ENCODE measurements around the gene OR4D10. TPM values are rescaled to one million over a fixed set of nuclear protein-coding genes. Genes with fewer than 3 reads are reported as not detected.

OR4D10 gene
- total RNA-seq, 2 experiments from 2014 or later: not detected

DNA sequence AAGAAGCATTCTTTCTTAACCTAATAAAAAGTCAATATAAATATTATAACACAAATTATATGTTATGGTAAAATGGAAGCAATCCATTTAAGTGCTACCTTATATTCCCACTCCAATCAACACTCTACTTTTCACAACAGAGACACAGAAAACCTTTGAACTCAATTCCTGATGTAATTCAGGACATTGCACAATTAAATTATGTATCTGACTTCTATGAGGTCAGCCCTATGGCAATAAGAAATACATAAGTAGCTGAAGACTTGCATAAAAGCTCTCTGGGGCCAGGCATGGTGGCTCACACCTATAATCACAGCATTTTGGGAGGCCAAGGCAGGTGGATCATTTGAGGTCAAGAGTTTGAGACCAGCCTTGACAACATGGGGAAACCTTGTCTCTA, 6.8 kb downstream of the OR4D10 start:
- H3K4me1 ChIP-seq (ENCODE audit: insufficient read depth, low read length, poor library complexity, severe bottlenecking): peaks cover 8% of the 10 kb centered on the region
- no peaks in the 10 kb centered on the region for H4K20me1 ChIP-seq (ENCODE audit: insufficient read depth, low read length)
- H2AFZ ChIP-seq (ENCODE audit: low read length): no peak overlapping the region
- POLR2A ChIA-PET: interaction anchor here (0.7 to 1.0 kb wide), 2 partner anchors 19 to 482 kb away, joined by 3 read pairs; no protein-coding TSS in a partner anchor
- H3K9me2 ChIP-seq (ENCODE audit: insufficient read depth, low read length): no peaks in the 10 kb centered on the region
- no peak overlapping the region for H3K4me3 ChIP-seq (ENCODE audit: low read depth, low read length, poor library complexity, severe bottlenecking)
- no peak overlapping the region for H3K27ac ChIP-seq (ENCODE audit: low read depth, low read length, poor library complexity, severe bottlenecking)
- intact Hi-C loops (cut with micrococcal nuclease; ENCODE audit: unreplicated experiment): no loop called here
- DNase-seq (ENCODE audit: low spot score): no peak
- no peaks in the 10 kb centered on the region for H3K79me2 ChIP-seq (ENCODE audit: insufficient read depth, low read depth, low read length)
- no peak overlapping the region for H3K4me2 ChIP-seq (ENCODE audit: low read length)
- no peaks in the 10 kb centered on the region for H3K36me3 ChIP-seq (ENCODE audit: insufficient read depth, low read length)
- CTCF ChIA-PET (ENCODE audit: unreplicated experiment): no interaction called here
- H3K9me3 ChIP-seq (ENCODE audit: low read length): no peaks in the 10 kb centered on the region
- BruUV-seq (replicated peaks): no TSS peak
- no peak for TF ChIP-seq CTCF (conservative IDR thresholded peaks at IDR 0.05; ENCODE audit: low read length)
- no peak for TF ChIP-seq EZH2phosphoT487 (IDR thresholded peaks at IDR 0.05; ENCODE audit: borderline replicate concordance, low read depth, low read length)

DNA sequence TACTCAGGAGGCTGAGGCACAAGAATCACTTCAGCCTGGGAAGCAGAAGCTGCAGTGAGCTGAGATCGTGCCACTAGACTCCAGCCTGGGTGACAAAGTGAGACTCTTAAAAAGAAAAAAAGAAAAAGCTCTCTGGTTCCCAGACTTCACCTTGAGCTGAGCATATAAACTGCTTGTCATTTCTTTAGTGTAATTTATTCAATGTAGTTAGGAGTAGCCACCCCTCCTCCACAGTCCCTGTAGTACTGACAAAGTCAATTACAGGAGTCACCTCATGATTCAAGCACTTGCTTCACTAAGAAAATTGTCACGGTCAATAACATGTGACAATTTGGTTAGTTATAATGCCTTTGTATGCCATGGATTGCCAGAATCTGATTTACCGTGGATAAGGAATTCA, 7.2 kb downstream of the OR4D10 start:
- intact Hi-C loops (cut with micrococcal nuclease; ENCODE audit: unreplicated experiment): no loop called here
- no TSS peak for BruUV-seq (replicated peaks)
- CTCF ChIA-PET (ENCODE audit: unreplicated experiment): no interaction called here
- Histone ChIP-seq H3K36me3 (ENCODE audit: insufficient read depth, low read length) (no peaks in the 10 kb centered on the region), H3K9me3 (ENCODE audit: low read length) (no peaks in the 10 kb centered on the region), H3K4me1 (ENCODE audit: insufficient read depth, low read length, poor library complexity, severe bottlenecking) (peaks cover 8% of the 10 kb centered on the region), H3K79me2 (ENCODE audit: insufficient read depth, low read depth, low read length) (no peaks in the 10 kb centered on the region), H3K4me3 (ENCODE audit: low read depth, low read length, poor library complexity, severe bottlenecking) (no peak overlapping the region), H3K4me2 (ENCODE audit: low read length) (no peak overlapping the region), H3K9me2 (ENCODE audit: insufficient read depth, low read length) (no peaks in the 10 kb centered on the region), H4K20me1 (ENCODE audit: insufficient read depth, low read length) (no peaks in the 10 kb centered on the region), H3K27ac (ENCODE audit: low read depth, low read length, poor library complexity, severe bottlenecking) (no peak overlapping the region), H2AFZ (ENCODE audit: low read length) (no peak overlapping the region)
- POLR2A ChIA-PET: interaction anchor here (0.6 to 1.0 kb wide), 3 partner anchors 19 to 987 kb away, joined by 3 read pairs; no protein-coding TSS in a partner anchor
- DNase-seq (ENCODE audit: low spot score): no peak
- TF ChIP-seq EZH2phosphoT487 (IDR thresholded peaks at IDR 0.05; ENCODE audit: borderline replicate concordance, low read depth, low read length) (no peak), CTCF (conservative IDR thresholded peaks at IDR 0.05; ENCODE audit: low read length) (no peak)

DNA sequence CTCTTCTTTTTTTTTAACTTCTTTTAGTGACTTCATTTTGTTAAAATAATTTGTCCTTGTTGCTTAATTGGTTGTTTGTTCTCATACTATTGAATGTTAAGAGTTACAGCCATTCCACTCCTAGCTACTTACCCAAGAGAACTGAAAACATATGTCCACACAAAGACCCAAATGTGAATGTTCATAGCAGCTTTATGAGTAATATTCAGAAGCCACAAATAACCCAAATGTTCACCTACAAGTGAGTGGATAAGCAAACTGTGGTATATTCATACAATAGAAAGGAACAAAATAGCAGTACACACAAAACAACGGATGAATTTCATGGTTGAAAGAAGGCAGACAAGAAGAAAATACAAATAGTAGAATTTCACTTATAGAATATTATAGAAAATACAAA, 28.8 kb downstream of the OR4D10 start:
- intact Hi-C loops (cut with micrococcal nuclease; ENCODE audit: unreplicated experiment): no loop called here
- Histone ChIP-seq H2AFZ (ENCODE audit: low read length) (no peak overlapping the region), H3K36me3 (ENCODE audit: insufficient read depth, low read length) (no peaks in the 10 kb centered on the region), H3K4me2 (ENCODE audit: low read length) (no peak overlapping the region), H4K20me1 (ENCODE audit: insufficient read depth, low read length) (no peaks in the 10 kb centered on the region), H3K79me2 (ENCODE audit: insufficient read depth, low read depth, low read length) (no peaks in the 10 kb centered on the region), H3K27ac (ENCODE audit: low read depth, low read length, poor library complexity, severe bottlenecking) (no peak overlapping the region), H3K9me3 (ENCODE audit: low read length) (no peaks in the 10 kb centered on the region), H3K4me3 (ENCODE audit: low read depth, low read length, poor library complexity, severe bottlenecking) (no peak overlapping the region), H3K9me2 (ENCODE audit: insufficient read depth, low read length) (no peaks in the 10 kb centered on the region), H3K4me1 (ENCODE audit: insufficient read depth, low read length, poor library complexity, severe bottlenecking) (no peaks in the 10 kb centered on the region)
- TF ChIP-seq CTCF (conservative IDR thresholded peaks at IDR 0.05; ENCODE audit: low read length): no peak
- no peak for TF ChIP-seq EZH2phosphoT487 (IDR thresholded peaks at IDR 0.05; ENCODE audit: borderline replicate concordance, low read depth, low read length)
- DNase-seq (ENCODE audit: low spot score): no peak
- POLR2A ChIA-PET: interaction anchor here (1.2 kb wide), 1 partner anchor 167 kb away, joined by 3 read pairs; the partner anchor contains the start of gene PATL1
- no TSS peak for BruUV-seq (replicated peaks)
- CTCF ChIA-PET (ENCODE audit: unreplicated experiment): no interaction called here
